Measurements from ENCODE around the gene BMPR1A.

DNA sequence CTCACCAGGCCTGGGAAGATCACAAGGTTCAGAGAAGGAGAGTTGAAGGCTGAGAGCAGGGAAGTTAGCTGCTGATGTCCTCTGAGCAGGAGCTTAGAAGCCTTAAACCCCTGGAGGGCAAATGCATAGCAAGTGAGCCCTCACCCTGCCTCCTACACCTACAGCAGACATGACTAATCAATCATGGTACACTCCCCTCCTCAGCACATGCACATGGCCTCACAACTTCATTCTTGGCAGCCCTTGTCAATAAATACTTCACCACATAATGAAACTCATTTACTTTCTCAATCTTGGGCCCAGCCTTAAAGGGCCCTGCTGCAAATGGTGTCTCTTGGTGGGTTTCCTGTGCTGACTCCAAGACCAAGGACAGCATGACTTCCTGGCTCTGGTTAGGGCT lies 188.1 kb downstream of the BMPR1A start:
- TF ChIP-seq, protein P1, sequence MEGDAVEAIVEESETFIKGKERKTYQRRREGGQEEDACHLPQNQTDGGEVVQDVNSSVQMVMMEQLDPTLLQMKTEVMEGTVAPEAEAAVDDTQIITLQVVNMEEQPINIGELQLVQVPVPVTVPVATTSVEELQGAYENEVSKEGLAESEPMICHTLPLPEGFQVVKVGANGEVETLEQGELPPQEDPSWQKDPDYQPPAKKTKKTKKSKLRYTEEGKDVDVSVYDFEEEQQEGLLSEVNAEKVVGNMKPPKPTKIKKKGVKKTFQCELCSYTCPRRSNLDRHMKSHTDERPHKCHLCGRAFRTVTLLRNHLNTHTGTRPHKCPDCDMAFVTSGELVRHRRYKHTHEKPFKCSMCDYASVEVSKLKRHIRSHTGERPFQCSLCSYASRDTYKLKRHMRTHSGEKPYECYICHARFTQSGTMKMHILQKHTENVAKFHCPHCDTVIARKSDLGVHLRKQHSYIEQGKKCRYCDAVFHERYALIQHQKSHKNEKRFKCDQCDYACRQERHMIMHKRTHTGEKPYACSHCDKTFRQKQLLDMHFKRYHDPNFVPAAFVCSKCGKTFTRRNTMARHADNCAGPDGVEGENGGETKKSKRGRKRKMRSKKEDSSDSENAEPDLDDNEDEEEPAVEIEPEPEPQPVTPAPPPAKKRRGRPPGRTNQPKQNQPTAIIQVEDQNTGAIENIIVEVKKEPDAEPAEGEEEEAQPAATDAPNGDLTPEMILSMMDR (IDR thresholded peaks at IDR 0.05; ENCODE audit: low read depth, low read length, poor library complexity, severe bottlenecking) = no peak
- no peak for TF ChIP-seq EZH2phosphoT487 (IDR thresholded peaks at IDR 0.05; ENCODE audit: borderline replicate concordance, low read length)

All from DOHH2 (cell line).